NOMO-1 treated with dmso at 0.1 percent for 144 hours (cell line): Measurements from ENCODE around the gene SFMBT1.

ENCODE experiments used
- DNase-seq: peaks from one replicate; lab custom pipeline; 2025; ENCODE audit not compliant: unreplicated experiment; lab: John Stamatoyannopoulos, UW

Gene SFMBT1

GRCh38 chr3:53003320-53003719 lies 42.6 kb downstream of the SFMBT1 start:
- no peak for DNase-seq

- no peak for DNase-seq
Measured at GRCh38 chr3:52998771-52999513, 46.9 kb downstream of the SFMBT1 start.

DNA sequence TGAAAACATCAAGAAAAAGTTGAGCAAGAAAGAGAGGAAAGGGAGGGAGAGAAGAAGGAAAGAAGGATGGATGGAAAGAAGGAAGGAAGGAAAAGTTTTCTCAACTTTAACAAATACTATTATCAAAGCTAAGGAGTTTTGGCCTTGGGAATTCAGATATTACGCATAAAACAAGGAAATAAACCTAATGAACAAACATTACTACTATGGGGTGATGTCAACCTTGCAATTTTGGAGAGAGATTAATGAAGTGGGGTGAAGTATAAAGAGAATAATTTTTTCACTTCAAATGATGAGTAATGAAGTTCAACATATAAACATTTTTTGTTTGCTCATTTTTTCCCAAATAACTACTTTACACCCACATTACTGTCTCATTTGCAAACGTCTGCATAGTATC lies 55.2 kb downstream of the SFMBT1 start:
- DNase-seq = no peak

DNA sequence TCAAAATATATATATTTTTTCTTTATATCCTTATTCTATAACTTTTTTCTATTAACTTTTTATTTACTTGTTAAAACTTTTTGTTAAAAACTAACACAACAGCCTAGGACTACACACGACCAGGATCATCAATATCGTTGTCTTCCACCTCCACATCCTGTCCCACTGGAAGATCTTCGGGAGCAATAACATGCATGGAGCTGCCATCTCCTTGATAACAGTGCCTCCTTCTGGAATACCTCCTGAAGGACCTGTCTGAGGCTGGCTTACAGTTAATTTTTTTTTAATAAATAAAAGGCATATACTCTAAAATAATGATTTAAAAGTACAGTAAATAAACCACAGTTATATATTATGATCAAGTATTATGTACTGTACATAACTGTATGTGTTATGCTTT lies 58.9 kb downstream of the SFMBT1 start:
- no peak for DNase-seq

DNA sequence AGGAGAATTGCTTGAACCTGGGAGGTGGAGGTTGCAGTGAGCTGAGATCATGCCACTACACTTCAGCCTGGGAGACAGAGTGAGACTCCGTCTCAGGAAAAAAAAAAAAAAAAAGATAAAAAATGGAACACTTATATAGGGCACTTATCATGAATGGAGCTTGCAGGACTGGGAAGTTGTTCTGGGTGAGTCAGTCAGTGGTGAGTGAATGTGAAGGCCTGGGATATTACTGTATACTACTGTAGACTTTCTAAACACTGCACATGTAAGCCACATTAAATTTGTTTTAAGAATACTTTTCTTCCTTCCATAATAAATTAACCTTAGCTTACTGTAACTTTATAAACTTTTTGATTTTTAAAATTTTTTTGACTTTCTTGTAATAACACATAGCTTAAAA lies 59.8 kb downstream of the SFMBT1 start:
- no peak for DNase-seq

DNA sequence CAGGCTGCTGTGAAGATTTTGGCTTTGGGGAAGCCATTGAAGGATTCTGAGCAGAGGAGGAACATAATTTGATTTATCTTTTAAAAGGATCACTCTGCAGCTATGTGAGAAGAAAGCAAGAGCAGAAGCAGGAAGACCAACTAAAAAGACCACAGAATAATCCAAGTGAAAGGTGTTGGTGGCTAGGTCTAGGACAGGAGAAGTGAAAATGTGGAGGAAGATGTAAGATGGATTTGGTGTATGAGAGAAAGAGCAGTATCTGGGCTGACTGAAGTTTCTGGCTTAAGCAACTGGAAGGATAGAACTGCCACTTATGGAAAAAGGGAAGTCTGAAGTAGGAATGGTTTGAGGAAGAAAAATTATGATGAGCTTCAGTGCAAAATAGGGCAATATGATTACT lies 62.0 kb downstream of the SFMBT1 start:
- no peak for DNase-seq

- DNase-seq = peak; percentile 65
Measured at GRCh38 chr3:52983336-52983807, 62.5 kb downstream of the SFMBT1 start.

GRCh38 chr3:52982839-52983238 lies 63.0 kb downstream of the SFMBT1 start:
- DNase-seq = no peak

DNA sequence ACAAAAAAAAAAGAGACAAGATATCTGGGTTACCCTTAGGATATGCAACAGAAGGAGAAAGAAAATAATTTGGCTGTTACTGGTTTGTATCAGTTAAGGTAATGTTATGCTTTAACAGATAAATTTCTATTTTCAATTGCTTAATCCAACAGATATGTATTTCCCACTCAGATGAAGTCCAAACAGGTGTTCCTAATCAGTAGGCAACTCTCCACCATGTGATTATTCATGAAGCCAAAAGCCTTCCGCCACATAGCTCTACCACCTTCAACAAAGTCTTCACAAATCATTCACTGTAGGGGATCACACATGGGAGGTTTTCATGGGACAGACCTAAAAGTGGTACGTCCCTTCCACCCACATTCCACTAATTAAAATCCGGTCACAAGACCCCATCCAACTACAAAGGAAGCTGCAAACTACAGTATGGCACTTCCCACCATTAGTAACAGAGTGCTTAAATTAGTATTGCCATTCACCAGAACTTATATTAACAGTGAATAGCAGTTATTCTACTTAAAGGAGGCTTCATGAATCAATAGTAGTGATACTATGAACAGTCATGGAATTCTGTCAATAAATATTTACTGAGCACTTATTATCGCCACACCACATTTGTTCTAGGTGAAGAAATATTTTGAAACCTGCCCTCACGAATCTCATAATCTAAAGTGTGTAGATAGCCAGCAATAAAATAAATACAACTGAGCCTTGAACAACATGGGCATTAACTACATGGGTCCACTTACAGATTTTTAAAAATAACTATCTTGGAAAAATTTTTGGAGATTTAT lies 66.5 kb downstream of the SFMBT1 start:
- DNase-seq = no peak

GRCh38 chr3:52978109-52978754 lies 67.6 kb downstream of the SFMBT1 start:
- DNase-seq = no peak

GRCh38 chr3:52973806-52974205 lies 72.1 kb downstream of the SFMBT1 start:
- DNase-seq = no peak

GRCh38 chr3:52971895-52972294 lies 74.0 kb downstream of the SFMBT1 start:
- no peak for DNase-seq

GRCh38 chr3:52967398-52967797 lies 78.5 kb downstream of the SFMBT1 start:
- no peak for DNase-seq

- no peak for DNase-seq
Measured at GRCh38 chr3:52962160-52962559, 83.7 kb downstream of the SFMBT1 start.

DNA sequence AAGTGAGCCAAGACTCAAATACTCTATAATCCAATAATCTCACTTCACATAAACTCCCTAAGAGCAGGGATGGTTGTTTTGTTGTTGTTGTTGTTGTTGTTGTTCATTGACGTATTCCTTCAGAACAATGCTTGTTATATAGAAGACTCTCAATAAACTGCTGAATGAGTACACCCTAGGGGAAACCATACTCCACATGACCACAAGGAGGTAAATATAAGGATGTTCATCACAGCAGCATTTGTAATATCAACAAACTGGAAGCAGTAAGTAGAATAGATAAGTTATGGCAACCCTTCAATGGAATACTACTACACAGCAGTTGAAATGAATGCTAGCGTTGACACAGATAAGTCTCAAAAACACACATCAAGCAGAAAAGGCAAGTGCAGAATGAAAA lies 86.1 kb downstream of the SFMBT1 start:
- DNase-seq = no peak

GRCh38 chr3:52939600-52939999 lies 106.3 kb downstream of the SFMBT1 start:
- no peak for DNase-seq

GRCh38 chr3:52934630-52935530 lies 111.0 kb downstream of the SFMBT1 start:
- peak; percentile 28 for DNase-seq

DNA sequence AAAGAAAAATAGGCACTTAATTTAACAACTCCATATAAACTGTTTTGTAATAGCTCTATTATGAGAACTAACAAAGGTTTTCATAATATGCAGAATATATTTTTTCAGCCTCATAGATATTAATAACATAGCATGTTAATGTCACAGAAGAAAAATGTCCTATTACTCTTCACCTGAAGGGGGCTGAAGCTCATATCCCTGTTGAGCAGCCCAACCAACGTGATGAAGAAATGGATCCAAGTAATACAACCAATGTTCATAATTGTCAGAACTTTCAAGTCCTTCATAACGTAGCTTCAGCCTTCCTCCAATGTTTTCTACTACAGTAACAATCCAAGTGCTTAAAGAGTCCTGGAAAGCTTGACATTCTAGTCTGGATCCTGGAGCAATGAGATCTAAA lies 114.0 kb downstream of the SFMBT1 start:
- no peak for DNase-seq

DNA sequence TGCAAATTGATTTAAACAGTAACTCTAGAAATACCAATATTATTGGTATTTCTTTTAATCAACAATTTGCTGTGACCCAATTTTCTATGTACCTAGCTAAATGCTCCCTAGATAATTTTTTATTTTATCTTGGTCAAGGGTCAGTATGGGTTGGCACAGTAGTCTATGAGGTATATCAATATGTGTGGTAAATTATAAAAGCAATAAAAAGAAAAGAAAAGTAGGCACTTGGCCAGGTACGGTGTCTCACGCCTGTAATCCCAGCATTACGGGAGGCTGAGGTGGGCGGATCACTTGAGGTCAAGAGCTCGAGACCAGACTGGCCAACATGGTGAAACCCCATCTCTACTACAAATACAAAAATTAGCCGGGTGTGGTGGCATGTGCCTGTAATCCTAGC lies 114.5 kb downstream of the SFMBT1 start:
- DNase-seq = no peak

- DNase-seq = peak; percentile 25
Measured at GRCh38 chr3:52930748-52931147, 115.1 kb downstream of the SFMBT1 start.

GRCh38 chr3:52926554-52926953 lies 119.3 kb downstream of the SFMBT1 start:
- no peak for DNase-seq
